Uterus (tissue), 4 donors: Measurements from ENCODE around the gene LMNA. TPM values are rescaled to one million over a fixed set of nuclear protein-coding genes. Genes with fewer than 3 reads are reported as not detected.

Source experiments
- DNase-seq, 2 donors: peaks; one replicate each; pipeline ENCODE4 v3.0.0-alpha.2; 2019 to 2020
- H3K27ac ChIP-seq, 2 donors: fragments of 200-600 bp; sonication (generic); 1 replicate in 1 of 2; 2 replicates in 1 of 2; pipeline ENCODE4 v1.5.1; 2016 to 2018
- H3K27me3 ChIP-seq, 2 donors: fragments of 200-600 bp; sonication (generic); one replicate each; pipeline ENCODE4 v1.5.1; 2018 to 2019; ENCODE audit warnings: control low read depth in 1 of 2
- H3K36me3 ChIP-seq, 2 donors: fragments of 200-600 bp; sonication (generic); one replicate each; pipeline ENCODE4 v1.5.1; 2019; ENCODE audit warnings: control low read depth in 1 of 2
- H3K4me1 ChIP-seq, 2 donors: fragments of 200-600 bp; sonication (generic); one replicate each; pipeline ENCODE4 v1.5.1; 2018 to 2019; ENCODE audit warnings: control low read depth in 1 of 2
- H3K4me3 ChIP-seq, 2 donors: fragments of 200-600 bp; sonication (generic); 1 replicate in 1 of 2; 2 replicates in 1 of 2; pipeline ENCODE4 v1.5.1; 2018 to 2019; ENCODE audit warnings: mild to moderate bottlenecking in 1 of 2
- H3K9me3 ChIP-seq, 2 donors: fragments of 200-600 bp; sonication (generic); one replicate each; pipeline ENCODE4 v1.5.1; 2019; ENCODE audit warnings: control low read depth in 1 of 2
- CTCF ChIP-seq, 4 experiments: fragments of 200-600 bp in 2 of 4; fragments of 450-650 bp in 2 of 4; sonication (generic) in 2 of 4; IDR thresholded peaks; one replicate each; pipeline ENCODE4 v1.5.1; 2016 to 2019; ENCODE audit warnings: antibody characterized with exemption in 4 of 4, mild to moderate bottlenecking in 2 of 4, moderate library complexity in 1 of 4
- POLR2A ChIP-seq, 2 donors: fragments of 450-650 bp; IDR thresholded peaks; one replicate each; pipeline ENCODE4 v1.6.1; 2016; ENCODE audit warnings: antibody characterized with exemption in 2 of 2, mild to moderate bottlenecking in 1 of 2, moderate library complexity in 1 of 2
- intact Hi-C: fragments of 100-400 bp; cut with DNase I; formaldehyde crosslinking; loops from one replicate; pipeline ENCODE4 v1.15.1; 2023; ENCODE audit warnings: low total_unique reads
- total RNA-seq, 4 donors: library from RNA; depleted of rRNA in 3 of 4; stranded (reverse); fragments of >200 nt in 3 of 4; gene quantifications; one replicate each; pipeline versions ENCODE4 v1.1.0 to v1.2.4, GENCODE V29; 2014 to 2023
- donor health status: DM: yes; HTN: yes; CAD: no.

LMNA gene
- total RNA-seq, 4 donors from 2014 or later, result 245 to 533 (median 373) TPM

- DNase-seq, result peak; percentile 93
- H3K9me3 ChIP-seq, result no peaks in the 10 kb centered on the region
- peak; percentile 93 to 99 (median 98) for TF ChIP-seq CTCF (IDR thresholded peaks at IDR 0.05)
- peak in 1 of 2 donors; percentile 30 for TF ChIP-seq POLR2A (IDR thresholded peaks at IDR 0.05)
- no peaks in the 10 kb centered on the region for H3K36me3 ChIP-seq
- intact Hi-C loops, result loop anchor here (2.0 kb wide), 1 partner anchor 34 kb away; no protein-coding TSS in a partner anchor
- H3K27me3 ChIP-seq, result no peaks in the 10 kb centered on the region
- H3K4me3 ChIP-seq, result no peak overlapping the region
- H3K27ac ChIP-seq, result peak overlapping the region; percentile 81 to 93
- no peaks in the 10 kb centered on the region for H3K4me1 ChIP-seq
Observed at GRCh38 chr1:156096640-156097391, 17.7 kb upstream of the LMNA start.

- no peak for DNase-seq
- no peak overlapping the region for H3K4me3 ChIP-seq
- intact Hi-C loops, result loop anchor here (2.0 kb wide), 1 partner anchor 33 kb away; no protein-coding TSS in a partner anchor
- H3K4me1 ChIP-seq, result peaks cover 0 to 8% of the 10 kb centered on the region in 2 donors
- TF ChIP-seq CTCF (IDR thresholded peaks at IDR 0.05) (no peak), POLR2A (IDR thresholded peaks at IDR 0.05) (no peak)
- no peaks in the 10 kb centered on the region for H3K9me3 ChIP-seq
- H3K27me3 ChIP-seq, result no peaks in the 10 kb centered on the region
- H3K27ac ChIP-seq, result peak overlapping the region; percentile 81 to 93
- no peaks in the 10 kb centered on the region for H3K36me3 ChIP-seq
Observed at GRCh38 chr1:156097499-156098178, 16.9 kb upstream of the LMNA start.

GRCh38 chr1:156098784-156099183 lies 15.7 kb upstream of the LMNA start:
- Histone ChIP-seq H3K9me3 (no peaks in the 10 kb centered on the region), H3K27ac (no peak overlapping the region), H3K27me3 (no peaks in the 10 kb centered on the region), H3K4me1 (peaks cover 7 to 19% of the 10 kb centered on the region in 2 donors), H3K36me3 (no peaks in the 10 kb centered on the region), H3K4me3 (no peak overlapping the region)
- no peak for DNase-seq
- no peak for TF ChIP-seq CTCF (IDR thresholded peaks at IDR 0.05)
- TF ChIP-seq POLR2A (IDR thresholded peaks at IDR 0.05), result no peak
- intact Hi-C loops, result no loop called here

- TF ChIP-seq POLR2A (IDR thresholded peaks at IDR 0.05) (no peak), CTCF (IDR thresholded peaks at IDR 0.05) (no peak)
- H3K4me3 ChIP-seq, result no peak overlapping the region
- H3K4me1 ChIP-seq, result peaks cover 9 to 24% of the 10 kb centered on the region in 2 donors
- no peaks in the 10 kb centered on the region for H3K9me3 ChIP-seq
- no peak for DNase-seq
- no peaks in the 10 kb centered on the region for H3K27me3 ChIP-seq
- H3K36me3 ChIP-seq, result no peaks in the 10 kb centered on the region
- intact Hi-C loops, result no loop called here
- H3K27ac ChIP-seq, result no peak overlapping the region
Observed at GRCh38 chr1:156099282-156099681, 15.2 kb upstream of the LMNA start.
